GM12872 (cell line): ENCODE measurements around the gene RRBP1.

ENCODE experiments used
- TF ChIP-seq, protein P1 (sequence below): IDR thresholded peaks from 3 replicates; pipeline ENCODE4 v1.5.1; 2011; ENCODE audit warnings: low read depth, mild to moderate bottlenecking, low read length, moderate library complexity; ENCODE audit not compliant: insufficient read depth

Gene RRBP1

GRCh38 chr20:17622851-17623508 is 59.1 kb downstream of the RRBP1 start:
- TF ChIP-seq, protein P1, sequence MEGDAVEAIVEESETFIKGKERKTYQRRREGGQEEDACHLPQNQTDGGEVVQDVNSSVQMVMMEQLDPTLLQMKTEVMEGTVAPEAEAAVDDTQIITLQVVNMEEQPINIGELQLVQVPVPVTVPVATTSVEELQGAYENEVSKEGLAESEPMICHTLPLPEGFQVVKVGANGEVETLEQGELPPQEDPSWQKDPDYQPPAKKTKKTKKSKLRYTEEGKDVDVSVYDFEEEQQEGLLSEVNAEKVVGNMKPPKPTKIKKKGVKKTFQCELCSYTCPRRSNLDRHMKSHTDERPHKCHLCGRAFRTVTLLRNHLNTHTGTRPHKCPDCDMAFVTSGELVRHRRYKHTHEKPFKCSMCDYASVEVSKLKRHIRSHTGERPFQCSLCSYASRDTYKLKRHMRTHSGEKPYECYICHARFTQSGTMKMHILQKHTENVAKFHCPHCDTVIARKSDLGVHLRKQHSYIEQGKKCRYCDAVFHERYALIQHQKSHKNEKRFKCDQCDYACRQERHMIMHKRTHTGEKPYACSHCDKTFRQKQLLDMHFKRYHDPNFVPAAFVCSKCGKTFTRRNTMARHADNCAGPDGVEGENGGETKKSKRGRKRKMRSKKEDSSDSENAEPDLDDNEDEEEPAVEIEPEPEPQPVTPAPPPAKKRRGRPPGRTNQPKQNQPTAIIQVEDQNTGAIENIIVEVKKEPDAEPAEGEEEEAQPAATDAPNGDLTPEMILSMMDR = no peak

DNA sequence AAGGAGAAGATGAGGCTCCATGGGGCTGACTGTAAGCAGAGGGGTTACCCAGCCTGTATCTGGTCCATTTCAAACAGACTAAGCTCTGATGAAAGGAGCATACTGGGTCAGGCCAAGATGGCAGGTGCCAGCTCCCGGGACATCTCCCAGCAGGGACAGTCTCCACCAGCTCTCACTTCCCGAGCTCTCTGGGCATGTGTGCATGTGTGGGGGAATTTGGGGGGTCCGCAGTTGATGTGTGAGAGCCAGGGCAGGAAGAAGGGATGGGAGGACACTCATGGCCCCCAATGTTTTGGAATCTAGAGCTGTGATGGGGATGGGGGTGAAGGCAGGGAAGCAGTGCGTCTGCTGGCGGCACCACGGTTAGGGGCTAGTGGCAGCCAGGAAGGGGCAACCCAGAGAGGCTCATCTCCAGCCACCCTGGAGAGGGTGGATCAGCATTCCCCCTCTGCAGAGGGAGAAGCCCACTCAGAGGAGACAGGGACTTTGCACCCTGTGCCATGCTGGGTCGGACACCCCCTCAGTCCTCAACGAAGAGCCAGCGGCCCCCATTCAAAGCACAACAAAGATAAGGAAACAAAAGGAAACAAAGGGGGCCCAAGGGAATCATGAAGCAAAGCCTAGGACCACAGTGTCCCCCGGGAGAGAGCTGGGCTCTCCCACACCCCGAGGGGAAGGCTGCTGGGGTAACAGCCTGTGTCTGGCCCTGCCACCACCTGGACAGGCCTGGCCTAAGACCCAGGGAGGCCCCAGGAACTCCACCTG is 59.8 kb downstream of the RRBP1 start:
- TF ChIP-seq, protein P1 = no peak

GRCh38 chr20:17621229-17621968 is 60.6 kb downstream of the RRBP1 start:
- TF ChIP-seq, protein P1 = no peak

DNA sequence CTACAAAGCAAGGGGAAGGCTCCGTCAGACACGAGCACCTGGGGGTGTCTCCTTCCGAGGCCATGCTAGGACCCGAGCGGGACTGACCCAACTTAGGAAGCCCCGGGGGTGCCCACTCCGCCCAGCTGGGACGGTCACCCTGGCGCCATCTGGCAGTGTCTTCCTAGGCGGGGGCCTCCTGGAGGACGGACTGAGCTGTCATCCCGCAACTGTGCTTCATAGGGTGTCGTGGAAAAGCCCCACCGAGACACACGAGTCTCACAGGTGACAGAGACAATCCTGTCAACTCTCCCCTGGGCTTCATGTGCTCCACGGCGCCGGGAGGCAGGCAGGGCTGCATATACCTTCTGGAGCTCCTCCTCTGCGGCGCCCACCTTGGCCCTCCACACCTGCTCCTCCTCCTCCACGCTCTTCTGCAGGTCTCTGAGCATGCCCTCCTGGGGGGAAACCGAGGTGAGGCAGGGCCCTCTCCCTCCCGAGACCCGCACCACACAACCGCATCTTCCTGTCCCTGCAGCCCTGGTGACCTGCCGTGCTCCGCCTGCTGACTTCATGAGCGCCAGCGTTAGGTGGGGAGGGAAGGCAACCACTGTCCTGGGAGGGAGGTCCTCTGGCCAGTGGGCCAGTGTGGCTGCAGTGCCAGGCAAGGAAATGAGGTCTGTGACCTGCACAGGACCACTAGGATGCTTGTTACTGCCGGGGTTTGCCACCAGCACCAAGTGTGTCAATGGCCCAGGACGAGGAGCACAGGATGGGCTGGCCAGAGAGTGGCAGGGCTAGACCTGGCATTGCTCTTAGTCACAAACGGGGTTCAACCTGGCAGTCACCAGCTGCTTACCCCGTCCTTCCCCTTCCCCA is 61.4 kb downstream of the RRBP1 start:
- TF ChIP-seq, protein P1 = no peak

DNA sequence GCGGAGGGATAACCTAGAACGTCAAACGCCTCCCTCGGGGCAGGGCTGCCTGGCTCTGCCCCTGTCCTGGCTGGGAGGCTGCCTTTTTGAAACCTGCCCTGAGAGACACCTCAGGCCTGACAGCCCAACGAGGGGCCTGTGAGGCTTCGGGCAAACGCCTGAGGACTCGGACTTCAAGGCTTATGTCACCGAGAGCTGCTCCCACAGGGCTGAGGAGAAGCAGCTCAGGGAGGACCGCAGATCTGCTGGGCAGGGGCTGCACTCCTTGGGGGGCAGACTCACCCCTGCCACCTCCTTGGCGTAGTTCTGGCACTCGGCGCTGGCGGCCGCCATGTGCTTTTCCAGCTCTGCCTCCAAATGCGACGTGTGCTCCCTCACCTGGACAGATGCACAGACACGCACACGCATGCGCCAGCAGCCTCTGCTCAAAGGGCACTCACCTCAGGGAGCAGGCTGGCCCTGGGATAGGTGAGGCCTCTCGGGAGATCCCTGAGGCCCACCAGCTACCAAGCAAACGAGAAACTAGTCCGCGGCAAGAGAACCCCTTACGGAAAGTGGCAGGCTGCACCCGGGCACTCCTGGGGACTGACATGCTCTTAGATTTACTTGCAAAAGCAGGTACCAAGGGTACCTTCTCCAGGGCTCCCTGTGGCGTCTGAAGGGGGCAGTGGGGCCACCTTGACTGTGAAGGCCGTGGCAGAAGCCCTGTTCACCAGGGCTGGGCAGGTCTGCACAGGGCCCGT is 62.5 kb downstream of the RRBP1 start:
- TF ChIP-seq, protein P1 = no peak

- TF ChIP-seq, protein P1 = no peak
These were observed 63.4 kb downstream of the RRBP1 start for GRCh38 chr20:17618673-17619013.
